Skin epidermis (tissue), 12 donors: ENCODE data around the gene PRKD3.

ENCODE experiments used
- H3K27ac ChIP-seq, 21 experiments: fragments of 200-600 bp; sonication (generic) in 11 of 21; one replicate each; pipeline ENCODE4 v1.5.0; 2020; ENCODE audit warnings: mild to moderate bottlenecking in 3 of 21, inconsistent platforms in 2 of 21, moderate library complexity in 2 of 21
- H3K4me3 ChIP-seq, 7 experiments: fragments of 200-600 bp; sonication (generic) in 2 of 7; one replicate each; pipeline ENCODE4 v1.5.0; 2020; ENCODE audit warnings: inconsistent platforms in 2 of 7, mild to moderate bottlenecking in 2 of 7, moderate library complexity in 1 of 7

The PRKD3 gene

GRCh38 chr2:37276291-37276690 is 48.3 kb downstream of the PRKD3 start:
- Histone ChIP-seq H3K27ac (no peak overlapping the region), H3K4me3 (no peak overlapping the region)
